Measurements from ENCODE around the gene F2. TPM values are rescaled to one million over a fixed set of nuclear protein-coding genes. Genes with fewer than 3 reads are reported as not detected.

The F2 gene
- total RNA-seq, 1 donor from 2014 or later = not detected

DNA sequence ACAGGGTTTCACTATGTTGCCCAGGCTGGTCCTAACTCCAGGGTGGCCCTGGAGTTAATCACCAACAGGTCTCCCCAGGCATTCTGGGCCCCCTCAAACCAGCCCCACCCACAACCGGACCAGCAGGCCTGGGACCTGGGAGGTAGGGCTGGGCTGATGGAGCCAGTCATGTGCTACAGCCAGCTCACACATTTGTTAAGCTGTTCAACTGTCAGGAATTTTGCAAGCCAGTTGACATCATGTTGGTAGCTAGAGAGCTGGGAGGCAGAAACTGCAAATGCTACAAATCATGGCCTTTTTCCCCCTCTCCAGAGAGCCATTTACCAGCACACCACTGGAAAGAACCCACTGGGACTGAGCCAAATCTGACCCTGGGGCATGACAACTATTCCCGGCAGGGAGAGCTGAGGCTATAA is 25.4 kb upstream of the F2 start:
- ChIA-PET POLR2A (interaction anchor here (0.7 kb wide), 1 partner anchor 1661 kb away, joined by 4 read pairs; no protein-coding TSS in a partner anchor), CTCF (no interaction called here)
- no peak for TF ChIP-seq CTCF (IDR thresholded peaks at IDR 0.05)
- H3K27me3 Mint-ChIP-seq = no peaks in the 10 kb centered on the region
- peaks cover 11% of the 10 kb centered on the region for H3K4me1 Mint-ChIP-seq
- no peak overlapping the region for H3K4me3 Mint-ChIP-seq
- ATAC-seq (ENCODE audit: low read depth) (no peak), DNase-seq (no peak)
- H3K27ac Mint-ChIP-seq = no peak overlapping the region
- H3K36me3 Mint-ChIP-seq (ENCODE audit: low read depth) = peaks cover 65% of the 10 kb centered on the region
- H3K9me3 Mint-ChIP-seq = no peaks in the 10 kb centered on the region
- intact Hi-C loops (cut with micrococcal nuclease) = no loop called here

GRCh38 chr11:46694072-46694471 is 24.9 kb upstream of the F2 start:
- TF ChIP-seq CTCF (IDR thresholded peaks at IDR 0.05) = no peak
- H3K27ac Mint-ChIP-seq = no peak overlapping the region
- H3K4me3 Mint-ChIP-seq = no peak overlapping the region
- intact Hi-C loops (cut with micrococcal nuclease) = no loop called here
- no peak for DNase-seq
- CTCF ChIA-PET = no interaction called here
- POLR2A ChIA-PET = interaction anchor here (0.7 kb wide), 1 partner anchor 881 kb away, joined by 3 read pairs; no protein-coding TSS in a partner anchor
- no peak for ATAC-seq (ENCODE audit: low read depth)
- peaks cover 66% of the 10 kb centered on the region for H3K36me3 Mint-ChIP-seq (ENCODE audit: low read depth)
- peaks cover 15% of the 10 kb centered on the region for H3K4me1 Mint-ChIP-seq
- H3K9me3 Mint-ChIP-seq = no peaks in the 10 kb centered on the region
- no peaks in the 10 kb centered on the region for H3K27me3 Mint-ChIP-seq

DNA sequence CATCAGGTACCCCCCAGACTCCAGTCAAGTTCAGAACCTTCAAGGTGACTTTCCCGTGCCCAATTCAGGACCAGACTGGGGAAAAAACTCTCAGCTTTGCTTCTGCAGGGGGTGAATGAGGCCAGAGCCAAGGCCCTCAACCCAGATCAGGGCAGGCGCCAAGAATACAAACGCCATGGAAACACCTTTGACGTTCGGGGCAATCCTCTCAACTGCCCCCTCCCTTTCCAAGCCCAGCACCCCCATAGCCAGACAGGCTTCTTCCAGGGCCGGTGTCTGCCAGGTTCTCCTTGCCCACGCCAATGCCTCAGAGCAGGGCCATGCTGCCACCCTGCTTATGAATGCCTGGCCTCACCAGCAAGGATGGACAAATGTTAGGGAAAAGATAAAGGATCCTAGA is 24.4 kb upstream of the F2 start:
- peaks cover 62% of the 10 kb centered on the region for H3K36me3 Mint-ChIP-seq (ENCODE audit: low read depth)
- no peaks in the 10 kb centered on the region for H3K9me3 Mint-ChIP-seq
- H3K27me3 Mint-ChIP-seq = no peaks in the 10 kb centered on the region
- ATAC-seq (ENCODE audit: low read depth) (no peak), DNase-seq (no peak)
- H3K27ac Mint-ChIP-seq = no peak overlapping the region
- no peak for TF ChIP-seq CTCF (IDR thresholded peaks at IDR 0.05)
- ChIA-PET POLR2A (interaction anchor here (0.7 kb wide), 1 partner anchor 882 kb away, joined by 3 read pairs; no protein-coding TSS in a partner anchor), CTCF (no interaction called here)
- no peak overlapping the region for H3K4me3 Mint-ChIP-seq
- H3K4me1 Mint-ChIP-seq = peaks cover 21% of the 10 kb centered on the region
- intact Hi-C loops (cut with micrococcal nuclease) = no loop called here

DNA sequence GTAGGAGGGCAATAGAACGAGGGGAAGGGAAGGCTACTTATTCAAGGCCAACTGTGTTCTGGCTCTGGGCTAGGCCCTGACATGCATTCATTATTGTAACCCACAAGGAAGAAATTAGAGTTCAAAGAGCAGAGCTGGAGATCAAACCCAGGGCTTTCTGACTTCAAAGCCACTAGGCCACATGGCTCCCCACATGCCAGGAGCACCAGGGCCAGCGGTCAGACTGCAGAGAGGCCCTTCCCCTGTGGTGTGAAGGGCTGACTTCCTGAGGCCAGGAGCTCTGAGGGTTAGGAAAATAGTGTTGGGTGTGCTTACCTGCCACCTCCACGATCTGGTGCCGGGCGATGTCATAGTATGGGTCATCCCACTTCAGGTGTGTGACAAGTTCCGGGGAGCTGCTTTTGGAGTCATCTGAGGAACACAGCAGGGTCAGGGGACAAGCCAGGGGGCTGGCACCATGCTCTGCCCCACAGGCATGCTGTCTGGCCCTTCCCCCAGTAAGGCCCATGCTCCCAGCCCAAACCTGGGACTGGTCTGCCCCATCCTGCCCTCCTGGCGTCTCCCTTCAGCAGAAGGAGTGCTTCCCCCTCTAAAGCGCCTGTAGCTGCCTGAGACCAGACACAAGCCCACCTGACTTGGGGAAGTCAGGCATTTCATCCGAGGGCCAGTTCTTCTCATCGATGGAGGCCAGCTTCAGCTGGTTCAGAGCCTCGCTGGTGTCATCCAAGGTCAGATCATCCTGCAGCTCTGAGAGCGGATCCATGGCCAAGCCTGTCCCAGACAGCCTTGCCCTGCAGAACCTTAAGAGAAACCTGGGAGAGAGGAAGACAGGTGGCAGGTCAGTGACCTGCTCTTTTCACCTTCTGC is 23.4 kb upstream of the F2 start:
- H3K27ac Mint-ChIP-seq = no peak overlapping the region
- H3K4me3 Mint-ChIP-seq = no peak overlapping the region
- ChIA-PET CTCF (no interaction called here), POLR2A (no interaction called here)
- H3K4me1 Mint-ChIP-seq = peaks cover 29% of the 10 kb centered on the region
- H3K9me3 Mint-ChIP-seq = no peaks in the 10 kb centered on the region
- ATAC-seq (ENCODE audit: low read depth) (no peak), DNase-seq (no peak)
- TF ChIP-seq CTCF (IDR thresholded peaks at IDR 0.05) = no peak
- intact Hi-C loops (cut with micrococcal nuclease) = no loop called here
- peaks cover 60% of the 10 kb centered on the region for H3K36me3 Mint-ChIP-seq (ENCODE audit: low read depth)
- H3K27me3 Mint-ChIP-seq = no peaks in the 10 kb centered on the region

DNA sequence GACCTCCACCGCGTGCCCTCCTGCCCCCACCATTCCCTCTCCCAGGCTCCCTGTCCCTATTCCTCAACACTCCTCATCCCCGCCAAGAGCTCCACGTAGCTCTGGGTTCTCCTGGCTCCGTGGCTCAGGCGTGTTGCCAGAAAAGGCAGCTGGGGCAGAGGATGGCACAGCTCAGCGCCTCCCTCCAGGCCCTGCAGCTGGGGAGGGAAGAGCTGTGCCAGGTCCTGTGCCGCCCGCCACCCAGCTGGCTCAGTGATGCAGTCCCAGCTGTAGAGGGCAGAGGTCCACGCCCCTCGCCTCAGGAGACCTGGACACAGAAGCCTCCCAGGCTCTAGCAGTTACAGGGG is 22.8 kb upstream of the F2 start:
- H3K9me3 Mint-ChIP-seq = no peaks in the 10 kb centered on the region
- H3K4me1 Mint-ChIP-seq = peaks cover 34% of the 10 kb centered on the region
- no peak overlapping the region for H3K4me3 Mint-ChIP-seq
- no peaks in the 10 kb centered on the region for H3K27me3 Mint-ChIP-seq
- CTCF ChIA-PET = no interaction called here
- no peak for TF ChIP-seq CTCF (IDR thresholded peaks at IDR 0.05)
- no peak for DNase-seq
- intact Hi-C loops (cut with micrococcal nuclease) = no loop called here
- H3K36me3 Mint-ChIP-seq (ENCODE audit: low read depth) = peaks cover 59% of the 10 kb centered on the region
- ATAC-seq (ENCODE audit: low read depth) = no peak
- H3K27ac Mint-ChIP-seq = no peak overlapping the region
- POLR2A ChIA-PET = no interaction called here
